K562 (cell line): Measurements from ENCODE around the gene SLC66A2. TPM values are rescaled to one million over a fixed set of nuclear protein-coding genes. Genes with fewer than 3 reads are reported as not detected.
A peak's percentile ranks its signal among the peaks of the same experiment; 100 is the strongest.

ENCODE experiments used
- ATAC-seq: fragments of 200-7000 bp; cut with Tn5 transposase; 3 replicates; pipeline ENCODE4 v1.9.1; 2020; ENCODE audit warnings: moderate library complexity
- BruUV-seq: library from RNA; stranded (reverse); fragments of 400-500 nt; replicated peaks from 2 replicates; lab custom pipeline; 2021; lab: Mats Ljungman, UMichigan
- CTCF ChIA-PET: fragments of 300-600 bp; formaldehyde crosslinking; extraction: SDS; loops from one replicate; lab custom pipeline; 2021; ENCODE audit warnings: low intra/inter-chr PET ratio; lab: Yijun Ruan, JAX
- POLR2A ChIA-PET: fragments of 300-600, 350-650 bp; sonication (Branson Sonifier 250); formaldehyde crosslinking; extraction: SDS; loops from one replicate; lab custom pipeline; 2021; ENCODE audit warnings: antibody characterized with exemption, inconsistent platforms; lab: Yijun Ruan, JAX
- DNase-seq, 4 experiments: peaks; one replicate each; pipeline versions ENCODE4 v3.0.0 to v3.0.0-alpha.2; 2011 to 2018; ENCODE audit warnings: low spot score in 3 of 4, mixed read lengths in 3 of 4; ENCODE audit errors: extremely low read depth in 1 of 4
- FAIRE-seq: peaks from 2 replicates; lab custom pipeline; 2011; peaks lifted over from hg19 to GRCh38; lab: Jason Lieb, UNC
- H2AFZ ChIP-seq: 2 replicates; pipeline ENCODE4 v1.6.0; 2011; ENCODE audit warnings: low read depth, low read length, control low read depth, inconsistent platforms
- H3K27ac ChIP-seq: fragments of 200-600 bp; 3 replicates; pipeline ENCODE4 v1.8.0; 2011; ENCODE audit warnings: low read depth, mild to moderate bottlenecking, control low read depth, inconsistent platforms, low read length, moderate library complexity, mixed read lengths; ENCODE audit errors: extremely low read depth
- H3K27me3 ChIP-seq, 2 experiments: fragments of 300-600 bp in 1 of 2; 2 replicates in 1 of 2; 3 replicates in 1 of 2; pipeline versions ENCODE4 v1.6.0 to v1.8.0; 2011; ENCODE audit warnings: inconsistent platforms in 2 of 2, low read length in 2 of 2, mild to moderate bottlenecking in 1 of 2, mixed read lengths in 1 of 2, moderate library complexity in 1 of 2; ENCODE audit not compliant: control insufficient read depth in 2 of 2, insufficient read depth in 2 of 2
- H3K36me3 ChIP-seq: fragments of 300-600 bp; 3 replicates; pipeline ENCODE4 v1.8.0; 2011; ENCODE audit warnings: mild to moderate bottlenecking, low read length, inconsistent platforms; ENCODE audit not compliant: control insufficient read depth, insufficient read depth
- H3K4me1 ChIP-seq, 2 experiments: fragments of 200-600 bp in 1 of 2; replicated peaks in 1 of 2; 2 replicates in 1 of 2; 3 replicates in 1 of 2; pipeline versions ENCODE4 v1.5.1 to v1.8.0; 2011; ENCODE audit warnings: inconsistent platforms in 2 of 2, low read length in 2 of 2, mild to moderate bottlenecking in 1 of 2, mixed read lengths in 1 of 2, moderate library complexity in 1 of 2; ENCODE audit not compliant: control insufficient read depth in 2 of 2, insufficient read depth in 2 of 2
- H3K4me2 ChIP-seq: 2 replicates; pipeline ENCODE4 v1.6.1; 2011; ENCODE audit warnings: low read length, control low read depth, inconsistent platforms, mixed read lengths; ENCODE audit not compliant: insufficient read depth
- H3K4me3 ChIP-seq: fragments of 200-600 bp; sonication (generic), shearing (Covaris generic); 2 replicates; pipeline ENCODE4 v1.5.1; 2016; ENCODE audit warnings: control low read depth, inconsistent platforms
- H3K79me2 ChIP-seq: fragments of 200-600 bp; 3 replicates; pipeline ENCODE4 v1.8.0; 2011; ENCODE audit warnings: low read length, inconsistent platforms; ENCODE audit not compliant: control insufficient read depth, insufficient read depth
- H3K9ac ChIP-seq, 2 experiments: 2 replicates each; pipeline versions ENCODE4 v1.6.0 to v1.6.1; 2011; ENCODE audit warnings: low read depth in 2 of 2, low read length in 2 of 2, control low read depth in 1 of 2, inconsistent platforms in 1 of 2, mild to moderate bottlenecking in 1 of 2, mixed read lengths in 1 of 2; ENCODE audit not compliant: insufficient read depth in 1 of 2
- H3K9me1 ChIP-seq: one replicate; pipeline ENCODE4 v1.6.0; 2011; ENCODE audit warnings: inconsistent platforms, mild to moderate bottlenecking, low read length, moderate library complexity; ENCODE audit not compliant: control insufficient read depth, insufficient read depth
- H3K9me3 ChIP-seq: replicated peaks from 2 replicates; pipeline ENCODE4 v1.5.1; 2011; ENCODE audit warnings: low read depth, low read length, inconsistent platforms; ENCODE audit not compliant: control insufficient read depth, insufficient read depth
- H4K20me1 ChIP-seq: replicated peaks from 2 replicates; pipeline ENCODE4 v1.6.1; 2011; ENCODE audit warnings: low read length, inconsistent platforms, mixed read lengths; ENCODE audit not compliant: control insufficient read depth, insufficient read depth
- ATF7 ChIP-seq: fragments of 450-650 bp; IDR thresholded peaks from 2 replicates; pipeline ENCODE4 v1.7.1; 2014; ENCODE audit warnings: mild to moderate bottlenecking, moderate library complexity
- CHD2 ChIP-seq: IDR thresholded peaks from 2 replicates; pipeline ENCODE4 v1.6.1; 2011; ENCODE audit warnings: low read depth, low read length
- CREM ChIP-seq: IDR thresholded peaks from 2 replicates; pipeline ENCODE4 v1.6.1; 2014; ENCODE audit warnings: antibody characterized with exemption, low read depth
- E2F3 ChIP-seq: fragments of 250-450 bp; sonication (Bioruptor Pico); IDR thresholded peaks from 2 replicates; pipeline ENCODE4 v1.4.0; 2020; ENCODE audit warnings: mild to moderate bottlenecking
- JUND ChIP-seq, 2 experiments: IDR thresholded peaks; 2 replicates in 1 of 2; 3 replicates in 1 of 2; pipeline ENCODE4 v1.6.1; 2011; ENCODE audit warnings: borderline replicate concordance in 2 of 2, low read depth in 2 of 2, low read length in 2 of 2, improper control_type of control experiment in 1 of 2, missing biosample characterization in 1 of 2, missing genetic modification characterization in 1 of 2, missing genetic modification reagents in 1 of 2
- SAFB ChIP-seq: fragments of 200-400 bp; formaldehyde crosslinking; IDR thresholded peaks from 2 replicates; pipeline ENCODE4 v1.6.1; 2017; ENCODE audit warnings: low read depth, low read length, borderline replicate concordance
- SMARCE1 ChIP-seq: fragments of 450-650 bp; IDR thresholded peaks from 2 replicates; pipeline ENCODE4 v1.7.1; 2016; ENCODE audit warnings: mild to moderate bottlenecking
- YY1 ChIP-seq, 3 experiments: IDR thresholded peaks; 2 replicates each; pipeline ENCODE4 v1.6.1; 2011; ENCODE audit warnings: low read length in 2 of 3, mild to moderate bottlenecking in 2 of 3, moderate library complexity in 2 of 3, borderline replicate concordance in 1 of 3, control low read depth in 1 of 3, low read depth in 1 of 3; ENCODE audit not compliant: insufficient read depth in 3 of 3, insufficient replicate concordance in 2 of 3, control insufficient read depth in 1 of 3, insufficient read length in 1 of 3; ENCODE audit errors: extremely low read depth in 1 of 3
- ZKSCAN3 ChIP-seq: fragments of 250-450 bp; sonication (Bioruptor Pico); IDR thresholded peaks from 2 replicates; pipeline ENCODE4 v1.4.0; 2020
- WGBS: fragments of 100-300 bp; shearing (Covaris generic); methylation state at CpG from one replicate; pipeline ENCODE4 v1.1.6; 2016; ENCODE audit warnings: low coverage, mixed read lengths; ENCODE audit not compliant: insufficient coverage; ENCODE audit errors: missing lambda C conversion rate; 5-methylcytosine and 5-hydroxymethylcytosine counted together
- in situ Hi-C: fragments of 300-500 bp; cut with MboI; formaldehyde crosslinking; loops from 4 replicates; pipeline ENCODE4 v1.15.0; 2018; ENCODE audit warnings: inconsistent platforms, mixed read lengths
- intact Hi-C: fragments of 100-400 bp; cut with micrococcal nuclease; formaldehyde crosslinking; loops from 2 replicates; pipeline ENCODE4 v1.14.2; 2022
- polyA plus RNA-seq, 8 experiments: library from polyadenylated mRNA; depleted of rRNA in 4 of 8; stranded (reverse) in 5 of 8; unstranded in 3 of 8; fragments of >200 nt; fragmentation: Nextera tagmentation in 2 of 8; fragmentation: Illumina TruSeq in 1 of 8; extraction: Ambion mirVana in 2 of 8; extraction: Trizol in 1 of 8; gene quantifications; 2 replicates each; pipeline versions ENCODE4 v1.2.1 to v1.2.3, GENCODE V29; 2011 to 2014; ENCODE audit warnings: inconsistent platforms in 1 of 8, missing spikeins in 1 of 8
- total RNA-seq, 7 experiments: library from RNA; depleted of rRNA in 6 of 7; stranded (reverse); fragments of >200 nt in 6 of 7; fragmentation: Illumina TruSeq in 2 of 7; extraction: Trizol in 2 of 7; gene quantifications; 2 replicates each; pipeline versions ENCODE4 v1.2.1 to v1.2.3, GENCODE V29; 2011 to 2021; ENCODE audit warnings: low replicate concordance in 1 of 7
- TF ChIP-seq, protein P1 (sequence below), 2 experiments: fragments of 450-650 bp; IDR thresholded peaks; 2 replicates each; pipeline ENCODE4 v1.6.1; 2016
- TF ChIP-seq, protein P2 (sequence below): sonication (generic); formaldehyde crosslinking; IDR thresholded peaks from 2 replicates; pipeline ENCODE4 v1.8.1; 2023; ENCODE audit warnings: mild to moderate bottlenecking, missing genetic modification reagents
- TF ChIP-seq, protein P3 (sequence below), 2 experiments: fragments of 450-650 bp in 1 of 2; sonication (generic) in 1 of 2; formaldehyde crosslinking in 1 of 2; IDR thresholded peaks in 1 of 2; conservative IDR thresholded peaks in 1 of 2; 2 replicates each; pipeline versions ENCODE4 v1.6.1 to v1.8.1; 2016 to 2023; ENCODE audit warnings: mild to moderate bottlenecking in 2 of 2, moderate library complexity in 2 of 2, inconsistent platforms in 1 of 2, missing genetic modification reagents in 1 of 2

Gene SLC66A2
- total and polyA plus RNA-seq, 9 of the 15 experiments (the other 6 are each of a cell fraction or from before 2014, with no cell fraction given) = 0.25 to 17.5 (median 5.6) TPM

DNA sequence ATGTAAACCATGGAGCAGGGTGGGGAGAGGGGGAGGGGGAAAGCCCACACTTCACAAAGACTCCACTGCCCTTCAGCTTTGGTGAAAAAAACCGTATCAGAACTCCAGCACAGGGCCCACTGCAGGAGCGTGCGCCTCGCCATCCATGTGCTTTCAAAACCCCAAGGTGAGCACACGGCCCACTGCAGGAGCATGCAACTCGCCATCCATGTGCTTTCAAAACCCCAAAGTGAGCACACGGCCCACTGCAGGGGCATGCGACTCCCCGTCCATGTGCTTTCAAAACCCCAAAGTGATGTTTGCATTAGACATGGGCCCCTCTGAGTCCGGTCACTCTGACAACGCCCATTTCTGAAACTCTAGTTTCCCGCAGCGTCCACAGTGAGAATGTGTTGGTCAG lies 29.1 kb upstream of the SLC66A2 start (continued):
- TF ChIP-seq, protein P1, sequence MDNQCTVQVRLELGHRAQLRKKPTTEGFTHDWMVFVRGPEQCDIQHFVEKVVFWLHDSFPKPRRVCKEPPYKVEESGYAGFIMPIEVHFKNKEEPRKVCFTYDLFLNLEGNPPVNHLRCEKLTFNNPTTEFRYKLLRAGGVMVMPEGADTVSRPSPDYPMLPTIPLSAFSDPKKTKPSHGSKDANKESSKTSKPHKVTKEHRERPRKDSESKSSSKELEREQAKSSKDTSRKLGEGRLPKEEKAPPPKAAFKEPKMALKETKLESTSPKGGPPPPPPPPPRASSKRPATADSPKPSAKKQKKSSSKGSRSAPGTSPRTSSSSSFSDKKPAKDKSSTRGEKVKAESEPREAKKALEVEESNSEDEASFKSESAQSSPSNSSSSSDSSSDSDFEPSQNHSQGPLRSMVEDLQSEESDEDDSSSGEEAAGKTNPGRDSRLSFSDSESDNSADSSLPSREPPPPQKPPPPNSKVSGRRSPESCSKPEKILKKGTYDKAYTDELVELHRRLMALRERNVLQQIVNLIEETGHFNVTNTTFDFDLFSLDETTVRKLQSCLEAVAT (IDR thresholded peaks at IDR 0.05) = no peak
- TF ChIP-seq, protein P2, sequence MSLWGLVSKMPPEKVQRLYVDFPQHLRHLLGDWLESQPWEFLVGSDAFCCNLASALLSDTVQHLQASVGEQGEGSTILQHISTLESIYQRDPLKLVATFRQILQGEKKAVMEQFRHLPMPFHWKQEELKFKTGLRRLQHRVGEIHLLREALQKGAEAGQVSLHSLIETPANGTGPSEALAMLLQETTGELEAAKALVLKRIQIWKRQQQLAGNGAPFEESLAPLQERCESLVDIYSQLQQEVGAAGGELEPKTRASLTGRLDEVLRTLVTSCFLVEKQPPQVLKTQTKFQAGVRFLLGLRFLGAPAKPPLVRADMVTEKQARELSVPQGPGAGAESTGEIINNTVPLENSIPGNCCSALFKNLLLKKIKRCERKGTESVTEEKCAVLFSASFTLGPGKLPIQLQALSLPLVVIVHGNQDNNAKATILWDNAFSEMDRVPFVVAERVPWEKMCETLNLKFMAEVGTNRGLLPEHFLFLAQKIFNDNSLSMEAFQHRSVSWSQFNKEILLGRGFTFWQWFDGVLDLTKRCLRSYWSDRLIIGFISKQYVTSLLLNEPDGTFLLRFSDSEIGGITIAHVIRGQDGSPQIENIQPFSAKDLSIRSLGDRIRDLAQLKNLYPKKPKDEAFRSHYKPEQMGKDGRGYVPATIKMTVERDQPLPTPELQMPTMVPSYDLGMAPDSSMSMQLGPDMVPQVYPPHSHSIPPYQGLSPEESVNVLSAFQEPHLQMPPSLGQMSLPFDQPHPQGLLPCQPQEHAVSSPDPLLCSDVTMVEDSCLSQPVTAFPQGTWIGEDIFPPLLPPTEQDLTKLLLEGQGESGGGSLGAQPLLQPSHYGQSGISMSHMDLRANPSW = no peak

DNA sequence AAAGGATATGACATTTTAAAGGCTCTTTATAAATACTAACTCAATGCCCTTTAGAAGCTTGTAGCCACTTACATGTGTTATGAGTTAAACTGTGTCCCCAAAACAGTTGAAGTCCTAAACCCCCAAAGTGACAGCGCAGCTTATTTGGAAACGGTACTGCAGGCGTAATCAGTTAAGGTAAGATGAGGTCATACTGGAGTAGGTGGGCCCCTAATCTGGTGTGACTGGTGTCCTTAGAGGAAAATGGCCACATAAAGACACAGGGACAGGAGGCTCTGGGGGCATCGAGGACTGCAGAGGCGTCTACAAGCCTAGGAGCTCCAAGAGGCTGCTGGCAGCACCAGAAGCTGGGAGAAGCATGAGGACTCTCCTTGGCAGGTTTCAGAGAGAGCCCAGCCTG lies 28.4 kb upstream of the SLC66A2 start:
- peak; percentile 70 for ATAC-seq
- H3K4me2 ChIP-seq = peak overlapping the region; percentile 17; the same call in 1 of the 2 replicates
- ChIA-PET CTCF (no interaction called here), POLR2A (no interaction called here)
- H3K36me3 ChIP-seq = peaks cover 71% of the 10 kb centered on the region
- H3K4me3 ChIP-seq = no peak overlapping the region
- WGBS = 67% methylated on average over 2 of the region's 5 CpGs
- peak overlapping the region; percentile 4 to 65; a peak in 1 of 4 replicates for H3K9ac ChIP-seq
- intact Hi-C loops (no loop called here), in situ Hi-C loops (no loop called here)
- DNase-seq = no peak
- TF ChIP-seq JUND (IDR thresholded peaks at IDR 0.05; ENCODE audit: borderline replicate concordance, low read depth, low read length) (peak; percentile 65), JUND (tag; IDR thresholded peaks at IDR 0.05; ENCODE audit: borderline replicate concordance, low read depth, low read length) (no peak), CHD2 (no peak), ZKSCAN3 (CRISPR knock-in tag) (no peak), SAFB (no peak), ATF7 (0 out of 2 replicates have a peak, but pooled peaks have one; percentile 29), SMARCE1 (no peak), E2F3 (CRISPR knock-in tag) (no peak), CREM (0 out of 2 replicates have a peak, but pooled peaks have one; percentile 6), YY1 (IDR thresholded peaks at IDR 0.05; ENCODE audit: borderline replicate concordance in 1 of 3, control insufficient read depth in 1 of 3, extremely low read depth in 1 of 3, insufficient read depth in 3 of 3, insufficient read length in 1 of 3, insufficient replicate concordance in 2 of 3, low read depth in 1 of 3, low read length in 2 of 3) (peak in 1 of 3 experiments; percentile 21)
- TF ChIP-seq, protein P3, sequence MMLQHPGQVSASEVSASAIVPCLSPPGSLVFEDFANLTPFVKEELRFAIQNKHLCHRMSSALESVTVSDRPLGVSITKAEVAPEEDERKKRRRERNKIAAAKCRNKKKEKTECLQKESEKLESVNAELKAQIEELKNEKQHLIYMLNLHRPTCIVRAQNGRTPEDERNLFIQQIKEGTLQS (IDR thresholded peaks at IDR 0.05) = peak; percentile 61
- TF ChIP-seq, protein P3 (CRISPR knock-in tag; conservative IDR thresholded peaks at IDR 0.05) = no peak
- BruUV-seq = no TSS peak
- no peaks in the 10 kb centered on the region for H3K27me3 ChIP-seq
- no peak for FAIRE-seq
- peaks cover 36% of the 10 kb centered on the region for H4K20me1 ChIP-seq
- H3K79me2 ChIP-seq = peaks cover 97% of the 10 kb centered on the region
- peaks cover 23 to 28% of the 10 kb centered on the region in 2 experiments; a peak in 4 of 5 replicates for H3K4me1 ChIP-seq
- peak overlapping the region; percentile 34; the same call in 2 of the 3 replicates for H3K27ac ChIP-seq
- H3K9me3 ChIP-seq = no peaks in the 10 kb centered on the region
- H3K9me1 ChIP-seq = peaks cover 7% of the 10 kb centered on the region
- H2AFZ ChIP-seq = no peak overlapping the region
